ENCODE measurements around the gene ADRB2.

The ADRB2 gene

GRCh38 chr5:148805326-148806290 is 20.8 kb upstream of the ADRB2 start:
- DNase-seq (ENCODE audit: low read depth, low spot score): no peak

GRCh38 chr5:148806520-148806931 is 19.9 kb upstream of the ADRB2 start:
- no peak for DNase-seq (ENCODE audit: low read depth, low spot score)

GRCh38 chr5:148807851-148808250 is 18.6 kb upstream of the ADRB2 start:
- DNase-seq (ENCODE audit: low read depth, low spot score): no peak

- DNase-seq (ENCODE audit: low read depth, low spot score): no peak
These were observed 17.4 kb upstream of the ADRB2 start for GRCh38 chr5:148808864-148809642.

GRCh38 chr5:148809781-148810524 is 16.5 kb upstream of the ADRB2 start:
- DNase-seq (ENCODE audit: low read depth, low spot score): no peak

GRCh38 chr5:148810823-148811222 is 15.6 kb upstream of the ADRB2 start:
- DNase-seq (ENCODE audit: low read depth, low spot score): no peak

GRCh38 chr5:148811756-148812155 is 14.7 kb upstream of the ADRB2 start:
- no peak for DNase-seq (ENCODE audit: low read depth, low spot score)

- DNase-seq (ENCODE audit: low read depth, low spot score): no peak
These were observed 11.3 kb upstream of the ADRB2 start for GRCh38 chr5:148815086-148815485.

GRCh38 chr5:148815578-148815977 is 10.8 kb upstream of the ADRB2 start:
- no peak for DNase-seq (ENCODE audit: low read depth, low spot score)

- no peak for DNase-seq (ENCODE audit: low read depth, low spot score)
These were observed 10.1 kb upstream of the ADRB2 start for GRCh38 chr5:148816357-148816756.

- no peak for DNase-seq (ENCODE audit: low read depth, low spot score)
These were observed 9.6 kb upstream of the ADRB2 start for GRCh38 chr5:148816782-148817181.

GRCh38 chr5:148817606-148818005 is 8.8 kb upstream of the ADRB2 start:
- no peak for DNase-seq (ENCODE audit: low read depth, low spot score)

GRCh38 chr5:148820461-148821395 is 5.7 kb upstream of the ADRB2 start:
- DNase-seq (ENCODE audit: low read depth, low spot score): no peak

GRCh38 chr5:148823871-148824270 is 2.5 kb upstream of the ADRB2 start:
- no peak for DNase-seq (ENCODE audit: low read depth, low spot score)

- no peak for DNase-seq (ENCODE audit: low read depth, low spot score)
These were observed 727 bp upstream of the ADRB2 start for GRCh38 chr5:148825716-148826052.

- no peak for DNase-seq (ENCODE audit: low read depth, low spot score)
These were observed 294 bp downstream of the ADRB2 start for GRCh38 chr5:148826739-148827070.

GRCh38 chr5:148827723-148828122 is 1.3 kb downstream of the ADRB2 start:
- no peak for DNase-seq (ENCODE audit: low read depth, low spot score)

- no peak for DNase-seq (ENCODE audit: low read depth, low spot score)
These were observed 2.3 kb downstream of the ADRB2 start for GRCh38 chr5:148828511-148829247.

GRCh38 chr5:148829248-148829594 is 2.8 kb downstream of the ADRB2 start:
- DNase-seq (ENCODE audit: low read depth, low spot score): no peak

GRCh38 chr5:148829734-148830133 is 3.3 kb downstream of the ADRB2 start:
- no peak for DNase-seq (ENCODE audit: low read depth, low spot score)
